K562 (cell line): ENCODE measurements around the gene ANKRD27. TPM values are rescaled to one million over a fixed set of nuclear protein-coding genes. Genes with fewer than 3 reads are reported as not detected.

Experiments used
- CEBPB ChIP-seq: fragments of 450-650 bp; IDR thresholded peaks from 2 replicates; pipeline ENCODE4 v1.6.1; 2016; ENCODE audit warnings: missing genetic modification characterization, missing compliant biosample characterization
- HDAC8 ChIP-seq: fragments of 450-650 bp; IDR thresholded peaks from 2 replicates; pipeline ENCODE4 v1.6.1; 2016; ENCODE audit warnings: mild to moderate bottlenecking, missing genetic modification characterization, moderate library complexity, missing compliant biosample characterization
- JUND ChIP-seq, 2 experiments: IDR thresholded peaks; 2 replicates in 1 of 2; 3 replicates in 1 of 2; pipeline ENCODE4 v1.6.1; 2011; ENCODE audit warnings: borderline replicate concordance in 2 of 2, low read depth in 2 of 2, low read length in 2 of 2, improper control_type of control experiment in 1 of 2, missing biosample characterization in 1 of 2, missing genetic modification characterization in 1 of 2, missing genetic modification reagents in 1 of 2
- KDM1A ChIP-seq, 2 experiments: fragments of 450-650 bp; IDR thresholded peaks; 2 replicates each; pipeline ENCODE4 v1.6.1; 2016; ENCODE audit warnings: mild to moderate bottlenecking in 2 of 2
- PHTF2 ChIP-seq: fragments of 250-450 bp; sonication (Bioruptor Pico); IDR thresholded peaks from 2 replicates; pipeline ENCODE4 v1.5.0; 2021; ENCODE audit warnings: mild to moderate bottlenecking
- SIN3A ChIP-seq, 2 experiments: fragments of 150-350 bp in 1 of 2; IDR thresholded peaks; 2 replicates each; pipeline ENCODE4 v1.6.1; 2011 to 2016; ENCODE audit warnings: borderline replicate concordance in 2 of 2, low read depth in 2 of 2, low read length in 2 of 2, mild to moderate bottlenecking in 2 of 2, moderate library complexity in 2 of 2; ENCODE audit not compliant: control insufficient read depth in 1 of 2
- SMAD4 ChIP-seq: fragments of 250-450 bp; sonication (Bioruptor Pico); conservative IDR thresholded peaks from 2 replicates; pipeline ENCODE4 v1.8.0; 2021; ENCODE audit warnings: inconsistent platforms, mild to moderate bottlenecking, moderate library complexity
- TBL1XR1 ChIP-seq, 2 experiments: IDR thresholded peaks; 2 replicates each; pipeline ENCODE4 v1.6.1; 2012; ENCODE audit warnings: improper control_type of control experiment in 2 of 2, low read length in 2 of 2, mild to moderate bottlenecking in 1 of 2
- TEAD4 ChIP-seq, 2 experiments: sonication (generic) in 1 of 2; formaldehyde crosslinking in 1 of 2; IDR thresholded peaks; 2 replicates each; pipeline versions ENCODE4 v1.6.1 to v1.8.0; 2012 to 2022; ENCODE audit warnings: borderline replicate concordance in 1 of 2, inconsistent platforms in 1 of 2, low read length in 1 of 2, mild to moderate bottlenecking in 1 of 2, missing genetic modification reagents in 1 of 2
- ZNF445 ChIP-seq: fragments of 250-450 bp; sonication (Bioruptor Pico); IDR thresholded peaks from 2 replicates; pipeline ENCODE4 v1.4.0; 2020; ENCODE audit warnings: low read depth, mild to moderate bottlenecking, moderate library complexity
- polyA plus RNA-seq, 8 experiments: library from polyadenylated mRNA; depleted of rRNA in 4 of 8; stranded (reverse) in 5 of 8; unstranded in 3 of 8; fragments of >200 nt; fragmentation: Nextera tagmentation in 2 of 8; fragmentation: Illumina TruSeq in 1 of 8; extraction: Ambion mirVana in 2 of 8; extraction: Trizol in 1 of 8; gene quantifications; 2 replicates each; pipeline versions ENCODE4 v1.2.1 to v1.2.3, GENCODE V29; 2011 to 2014; ENCODE audit warnings: inconsistent platforms in 1 of 8, missing spikeins in 1 of 8
- total RNA-seq, 7 experiments: library from RNA; depleted of rRNA in 6 of 7; stranded (reverse); fragments of >200 nt in 6 of 7; fragmentation: Illumina TruSeq in 2 of 7; extraction: Trizol in 2 of 7; gene quantifications; 2 replicates each; pipeline versions ENCODE4 v1.2.1 to v1.2.3, GENCODE V29; 2011 to 2021; ENCODE audit warnings: low replicate concordance in 1 of 7
- TF ChIP-seq, protein P1 (sequence below): fragments of 250-450 bp; sonication (Bioruptor Pico); IDR thresholded peaks from 2 replicates; pipeline ENCODE4 v1.6.1; 2021; ENCODE audit warnings: mild to moderate bottlenecking
- TF ChIP-seq, protein P2 (sequence below): fragments of 450-650 bp; formaldehyde crosslinking; IDR thresholded peaks from 2 replicates; pipeline ENCODE4 v1.4.0; 2020; ENCODE audit warnings: mild to moderate bottlenecking, mixed read lengths
- TF ChIP-seq, protein P3 (sequence below): fragments of 450-650 bp; IDR thresholded peaks from 2 replicates; pipeline ENCODE4 v1.6.1; 2016; ENCODE audit warnings: low read depth

The ANKRD27 gene
- total and polyA plus RNA-seq, 9 of the 15 experiments (the other 6 are each of a cell fraction or from before 2014, with no cell fraction given): 5.3 to 71.3 (median 54.2) TPM

DNA sequence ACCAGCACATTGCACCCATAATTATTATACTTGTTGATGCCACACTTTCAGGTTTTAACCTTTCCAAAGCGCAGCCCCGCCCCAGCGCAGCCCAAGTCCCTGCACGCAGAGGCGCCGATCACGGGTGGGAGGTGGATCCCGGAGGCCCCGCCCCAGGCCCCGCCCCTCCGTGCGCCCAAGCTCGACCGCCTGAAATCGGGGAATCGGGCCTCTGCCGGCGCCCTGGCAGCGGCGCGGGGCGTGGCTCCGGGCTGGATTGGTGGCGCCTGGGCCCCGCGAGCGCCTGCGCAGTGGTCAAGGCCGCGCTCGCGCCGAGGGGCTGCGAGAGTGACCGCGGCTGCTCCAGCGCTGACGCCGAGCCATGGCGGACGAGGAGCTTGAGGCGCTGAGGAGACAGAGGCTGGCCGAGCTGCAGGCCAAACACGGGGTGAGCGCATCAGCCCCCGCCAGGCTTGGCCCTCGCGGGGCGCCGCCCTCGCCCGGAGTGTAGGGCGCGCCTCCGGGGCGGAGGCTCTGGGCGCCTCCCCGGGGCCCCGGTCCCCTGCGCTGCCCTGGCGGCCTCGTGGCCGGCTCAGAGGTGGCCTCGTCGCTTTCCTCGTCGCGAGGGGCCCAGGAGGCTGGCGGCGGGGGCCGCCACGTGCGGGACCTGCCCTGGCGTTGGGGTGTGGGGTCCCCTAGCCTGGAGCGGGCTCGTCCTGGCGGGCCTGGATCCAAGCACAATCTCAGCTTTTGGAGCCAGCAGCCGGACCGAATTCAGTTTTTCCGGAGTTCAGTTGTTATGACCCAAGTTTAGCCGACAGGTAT is 93.9 kb downstream of the ANKRD27 start, which contains the start of gene PDCD5 (continued):
- TF ChIP-seq CEBPB (no peak), SMAD4 (0 out of 2 replicates have a peak, but pooled peaks have one; percentile 37), SIN3A (IDR thresholded peaks at IDR 0.05; ENCODE audit: borderline replicate concordance in 2 of 2, control insufficient read depth in 1 of 2, low read depth in 2 of 2, low read length in 2 of 2) (peak; percentile 48 to 76; a peak in 1 of 4 replicates), HDAC8 (peak; percentile 84), TEAD4 (IDR thresholded peaks at IDR 0.05; ENCODE audit: low read length) (no peak), TEAD4 (CRISPR knock-in tag; IDR thresholded peaks at IDR 0.05; ENCODE audit: borderline replicate concordance) (no peak), TBL1XR1 (IDR thresholded peaks at IDR 0.05; ENCODE audit: low read length in 2 of 2) (no peak), PHTF2 (CRISPR knock-in tag) (no peak), JUND (IDR thresholded peaks at IDR 0.05; ENCODE audit: borderline replicate concordance, low read depth, low read length) (peak; percentile 32; the same call in 1 of the 2 replicates), JUND (tag; IDR thresholded peaks at IDR 0.05; ENCODE audit: borderline replicate concordance, low read depth, low read length) (0 out of 3 replicates have a peak, but pooled peaks have one; percentile 11), KDM1A (IDR thresholded peaks at IDR 0.05) (no peak), ZNF445 (CRISPR knock-in tag) (no peak)
- TF ChIP-seq, protein P1, sequence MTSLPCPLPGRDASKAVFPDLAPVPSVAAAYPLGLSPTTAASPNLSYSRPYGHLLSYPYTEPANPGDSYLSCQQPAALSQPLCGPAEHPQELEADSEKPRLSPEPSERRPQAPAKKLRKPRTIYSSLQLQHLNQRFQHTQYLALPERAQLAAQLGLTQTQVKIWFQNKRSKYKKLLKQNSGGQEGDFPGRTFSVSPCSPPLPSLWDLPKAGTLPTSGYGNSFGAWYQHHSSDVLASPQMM (CRISPR knock-in tag): no peak
- TF ChIP-seq, protein P2, sequence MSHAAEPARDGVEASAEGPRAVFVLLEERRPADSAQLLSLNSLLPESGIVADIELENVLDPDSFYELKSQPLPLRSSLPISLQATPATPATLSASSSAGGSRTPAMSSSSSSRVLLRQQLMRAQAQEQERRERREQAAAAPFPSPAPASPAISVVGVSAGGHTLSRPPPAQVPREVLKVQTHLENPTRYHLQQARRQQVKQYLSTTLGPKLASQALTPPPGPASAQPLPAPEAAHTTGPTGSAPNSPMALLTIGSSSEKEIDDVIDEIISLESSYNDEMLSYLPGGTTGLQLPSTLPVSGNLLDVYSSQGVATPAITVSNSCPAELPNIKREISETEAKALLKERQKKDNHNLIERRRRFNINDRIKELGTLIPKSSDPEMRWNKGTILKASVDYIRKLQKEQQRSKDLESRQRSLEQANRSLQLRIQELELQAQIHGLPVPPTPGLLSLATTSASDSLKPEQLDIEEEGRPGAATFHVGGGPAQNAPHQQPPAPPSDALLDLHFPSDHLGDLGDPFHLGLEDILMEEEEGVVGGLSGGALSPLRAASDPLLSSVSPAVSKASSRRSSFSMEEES: no peak
- TF ChIP-seq, protein P3, sequence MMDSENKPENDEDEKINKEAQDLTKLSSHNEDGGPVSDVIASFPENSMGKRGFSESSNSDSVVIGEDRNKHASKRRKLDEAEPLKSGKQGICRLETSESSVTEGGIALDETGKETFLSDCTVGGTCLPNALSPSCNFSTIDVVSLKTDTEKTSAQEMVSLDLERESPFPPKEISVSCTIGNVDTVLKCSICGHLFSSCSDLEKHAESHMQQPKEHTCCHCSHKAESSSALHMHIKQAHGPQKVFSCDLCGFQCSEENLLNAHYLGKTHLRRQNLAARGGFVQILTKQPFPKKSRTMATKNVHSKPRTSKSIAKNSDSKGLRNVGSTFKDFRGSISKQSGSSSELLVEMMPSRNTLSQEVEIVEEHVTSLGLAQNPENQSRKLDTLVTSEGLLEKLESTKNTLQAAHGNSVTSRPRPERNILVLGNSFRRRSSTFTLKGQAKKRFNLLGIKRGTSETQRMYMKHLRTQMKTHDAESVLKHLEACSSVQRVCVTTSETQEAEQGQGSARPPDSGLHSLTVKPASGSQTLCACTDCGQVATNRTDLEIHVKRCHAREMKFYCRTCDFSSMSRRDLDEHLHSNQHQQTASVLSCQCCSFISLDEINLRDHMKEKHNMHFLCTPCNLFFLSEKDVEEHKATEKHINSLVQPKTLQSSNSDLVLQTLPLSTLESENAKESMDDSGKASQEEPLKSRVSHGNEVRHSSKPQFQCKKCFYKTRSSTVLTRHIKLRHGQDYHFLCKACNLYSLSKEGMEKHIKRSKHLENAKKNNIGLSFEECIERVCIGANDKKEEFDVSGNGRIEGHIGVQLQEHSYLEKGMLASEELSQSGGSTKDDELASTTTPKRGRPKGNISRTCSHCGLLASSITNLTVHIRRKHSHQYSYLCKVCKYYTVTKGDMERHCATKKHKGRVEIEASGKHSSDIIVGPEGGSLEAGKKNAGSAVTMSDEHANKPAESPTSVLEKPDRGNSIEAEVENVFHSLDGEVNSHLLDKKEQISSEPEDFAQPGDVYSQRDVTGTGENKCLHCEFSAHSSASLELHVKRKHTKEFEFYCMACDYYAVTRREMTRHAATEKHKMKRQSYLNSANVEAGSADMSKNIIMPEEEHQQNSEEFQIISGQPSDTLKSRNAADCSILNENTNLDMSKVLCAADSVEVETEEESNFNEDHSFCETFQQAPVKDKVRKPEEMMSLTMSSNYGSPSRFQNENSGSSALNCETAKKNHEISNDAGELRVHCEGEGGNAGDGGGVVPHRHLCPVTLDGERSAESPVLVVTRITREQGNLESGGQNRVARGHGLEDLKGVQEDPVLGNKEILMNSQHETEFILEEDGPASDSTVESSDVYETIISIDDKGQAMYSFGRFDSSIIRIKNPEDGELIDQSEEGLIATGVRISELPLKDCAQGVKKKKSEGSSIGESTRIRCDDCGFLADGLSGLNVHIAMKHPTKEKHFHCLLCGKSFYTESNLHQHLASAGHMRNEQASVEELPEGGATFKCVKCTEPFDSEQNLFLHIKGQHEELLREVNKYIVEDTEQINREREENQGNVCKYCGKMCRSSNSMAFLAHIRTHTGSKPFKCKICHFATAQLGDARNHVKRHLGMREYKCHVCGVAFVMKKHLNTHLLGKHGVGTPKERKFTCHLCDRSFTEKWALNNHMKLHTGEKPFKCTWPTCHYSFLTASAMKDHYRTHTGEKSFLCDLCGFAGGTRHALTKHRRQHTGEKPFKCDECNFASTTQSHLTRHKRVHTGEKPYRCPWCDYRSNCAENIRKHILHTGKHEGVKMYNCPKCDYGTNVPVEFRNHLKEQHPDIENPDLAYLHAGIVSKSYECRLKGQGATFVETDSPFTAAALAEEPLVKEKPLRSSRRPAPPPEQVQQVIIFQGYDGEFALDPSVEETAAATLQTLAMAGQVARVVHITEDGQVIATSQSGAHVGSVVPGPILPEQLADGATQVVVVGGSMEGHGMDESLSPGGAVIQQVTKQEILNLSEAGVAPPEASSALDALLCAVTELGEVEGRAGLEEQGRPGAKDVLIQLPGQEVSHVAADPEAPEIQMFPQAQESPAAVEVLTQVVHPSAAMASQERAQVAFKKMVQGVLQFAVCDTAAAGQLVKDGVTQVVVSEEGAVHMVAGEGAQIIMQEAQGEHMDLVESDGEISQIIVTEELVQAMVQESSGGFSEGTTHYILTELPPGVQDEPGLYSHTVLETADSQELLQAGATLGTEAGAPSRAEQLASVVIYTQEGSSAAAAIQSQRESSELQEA: no peak
